ENCODE data around the gene ERGIC1. TPM values are rescaled to one million over a fixed set of nuclear protein-coding genes. Genes with fewer than 3 reads are reported as not detected.

Gene ERGIC1
- total RNA-seq, 1 donor from 2014 or later, result 46.4 TPM

DNA sequence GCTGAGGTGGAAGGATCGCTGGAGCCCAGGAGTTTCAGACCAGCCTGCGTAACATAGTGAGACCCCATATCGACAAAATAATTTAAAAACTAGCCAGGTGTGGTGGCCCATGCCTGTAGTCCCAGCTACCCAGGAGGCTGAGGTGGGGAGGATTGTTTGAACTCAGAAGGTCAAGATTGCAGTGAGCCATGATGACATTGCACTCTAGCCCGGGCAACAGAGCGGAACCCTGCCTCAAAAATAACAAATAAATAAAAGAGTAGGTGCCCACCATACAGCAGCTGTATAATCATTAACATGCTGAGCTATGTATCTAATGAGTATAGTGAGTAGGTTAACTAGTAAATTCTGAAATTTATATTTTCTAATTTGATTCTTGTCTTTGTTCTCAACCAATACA is 138.5 kb downstream of the ERGIC1 start:
- H3K36me3 ChIP-seq (ENCODE audit: control insufficient read depth in 3 of 3, insufficient read depth in 3 of 3, low read length in 3 of 3), result peaks cover 7 to 18% (median 16%) of the 10 kb centered on the region in 3 donors
- no peak overlapping the region for H3K9ac ChIP-seq (ENCODE audit: low read depth in 1 of 3, low read length in 3 of 3)
- no peak overlapping the region for H3K27ac ChIP-seq (ENCODE audit: low read depth, low read length)
- no peaks in the 10 kb centered on the region for H3K9me3 ChIP-seq (ENCODE audit: control insufficient read depth in 3 of 3, low read length in 3 of 3)
- no peaks in the 10 kb centered on the region for H3K27me3 ChIP-seq (ENCODE audit: control insufficient read depth in 3 of 3, insufficient read depth in 3 of 3, low read length in 3 of 3)
- H3K4me3 ChIP-seq (ENCODE audit: low read length in 3 of 3), result no peak overlapping the region
- H3K4me1 ChIP-seq (ENCODE audit: control insufficient read depth in 3 of 3, insufficient read depth in 3 of 3, low read length in 3 of 3), result no peaks in the 10 kb centered on the region

DNA sequence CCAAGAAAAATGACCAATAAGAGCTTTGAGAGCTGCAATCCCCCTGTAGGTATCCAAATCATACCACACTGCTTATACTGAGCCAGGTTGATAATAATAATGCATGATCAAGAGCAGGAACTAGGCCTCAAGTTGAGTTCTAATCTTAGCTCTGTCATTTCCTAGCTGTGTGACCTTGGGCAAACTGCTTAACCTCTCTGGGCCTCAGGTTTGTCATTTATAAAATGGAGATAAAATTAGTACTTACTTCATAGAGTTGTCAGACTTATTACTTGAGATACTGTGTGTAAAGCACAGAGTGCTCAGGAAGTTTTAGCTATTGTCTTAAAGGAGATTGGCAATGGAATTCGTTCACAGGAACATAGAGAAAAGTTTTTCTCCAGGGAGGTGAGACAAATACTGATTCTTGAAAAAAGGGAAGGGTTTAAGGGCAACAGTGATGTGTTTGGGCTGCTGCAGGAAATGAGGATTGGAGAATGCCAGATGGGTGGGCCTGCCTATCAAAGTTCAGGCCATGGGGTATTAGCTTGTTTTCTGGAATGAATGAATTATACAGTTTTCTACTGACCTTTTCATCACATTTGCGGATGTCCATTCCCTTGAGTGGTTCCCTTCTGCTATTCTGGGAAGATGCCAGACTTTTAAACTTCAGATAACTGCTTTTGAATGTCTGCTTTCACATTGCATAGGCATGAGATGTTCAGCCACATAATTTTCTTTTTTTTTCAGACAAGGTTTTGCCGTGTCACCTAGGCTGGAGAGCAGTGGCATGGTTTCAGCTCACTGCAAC is 139.3 kb downstream of the ERGIC1 start:
- H3K4me3 ChIP-seq (ENCODE audit: low read length in 3 of 3), result no peak overlapping the region
- H3K27me3 ChIP-seq (ENCODE audit: control insufficient read depth in 3 of 3, insufficient read depth in 3 of 3, low read length in 3 of 3), result no peaks in the 10 kb centered on the region
- no peaks in the 10 kb centered on the region for H3K4me1 ChIP-seq (ENCODE audit: control insufficient read depth in 3 of 3, insufficient read depth in 3 of 3, low read length in 3 of 3)
- peaks cover 4 to 15% (median 14%) of the 10 kb centered on the region in 3 donors for H3K36me3 ChIP-seq (ENCODE audit: control insufficient read depth in 3 of 3, insufficient read depth in 3 of 3, low read length in 3 of 3)
- no peaks in the 10 kb centered on the region for H3K9me3 ChIP-seq (ENCODE audit: control insufficient read depth in 3 of 3, low read length in 3 of 3)
- H3K9ac ChIP-seq (ENCODE audit: low read depth in 1 of 3, low read length in 3 of 3), result no peak overlapping the region
- H3K27ac ChIP-seq (ENCODE audit: low read depth, low read length), result no peak overlapping the region

DNA sequence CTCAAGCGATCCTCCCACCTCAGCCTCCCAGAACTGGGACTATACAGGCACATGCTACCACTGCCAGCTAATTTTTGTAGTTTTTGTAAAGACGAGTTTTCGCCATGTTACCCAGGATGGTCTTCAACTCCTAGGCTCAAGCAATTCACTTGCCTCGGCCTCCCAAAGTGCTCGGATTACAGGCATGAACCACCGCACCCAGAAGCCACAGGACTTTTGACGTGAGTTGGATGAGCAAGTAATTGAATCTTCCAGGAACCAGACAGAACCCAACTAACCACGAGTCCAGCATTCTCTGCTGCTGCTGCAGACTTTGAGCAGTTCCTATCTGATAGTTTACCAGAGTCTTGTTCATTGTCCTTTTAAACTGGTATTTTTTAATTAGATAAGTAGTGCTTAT is 139.9 kb downstream of the ERGIC1 start:
- no peak overlapping the region for H3K4me3 ChIP-seq (ENCODE audit: low read length in 3 of 3)
- no peak overlapping the region for H3K27ac ChIP-seq (ENCODE audit: low read depth, low read length)
- no peak overlapping the region for H3K9ac ChIP-seq (ENCODE audit: low read depth in 1 of 3, low read length in 3 of 3)
- no peaks in the 10 kb centered on the region for H3K27me3 ChIP-seq (ENCODE audit: control insufficient read depth in 3 of 3, insufficient read depth in 3 of 3, low read length in 3 of 3)
- H3K4me1 ChIP-seq (ENCODE audit: control insufficient read depth in 3 of 3, insufficient read depth in 3 of 3, low read length in 3 of 3), result no peaks in the 10 kb centered on the region
- peaks cover 2 to 10% (median 10%) of the 10 kb centered on the region in 3 donors for H3K36me3 ChIP-seq (ENCODE audit: control insufficient read depth in 3 of 3, insufficient read depth in 3 of 3, low read length in 3 of 3)
- no peaks in the 10 kb centered on the region for H3K9me3 ChIP-seq (ENCODE audit: control insufficient read depth in 3 of 3, low read length in 3 of 3)

DNA sequence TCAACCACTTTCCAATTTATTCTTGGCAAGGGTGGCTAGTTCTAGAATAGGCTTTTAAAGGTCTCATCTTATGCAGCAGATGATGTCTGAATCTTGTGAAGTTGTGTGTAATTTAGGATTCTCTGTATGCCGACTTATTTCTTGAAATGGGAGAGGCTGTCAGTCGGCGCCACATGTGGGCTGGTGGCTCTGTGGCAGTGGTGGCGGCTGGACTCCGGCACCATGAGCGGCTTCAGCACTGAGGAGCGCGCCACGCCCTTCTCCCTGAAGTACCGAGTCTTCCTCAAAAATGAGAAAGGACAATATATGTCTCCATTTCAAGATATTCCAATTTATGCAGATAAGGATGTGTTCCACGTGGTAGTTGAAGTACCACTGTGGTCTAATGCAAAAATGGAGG is 141.2 kb downstream of the ERGIC1 start:
- Histone ChIP-seq H3K4me3 (ENCODE audit: low read length in 3 of 3) (no peak overlapping the region), H3K27me3 (ENCODE audit: control insufficient read depth in 3 of 3, insufficient read depth in 3 of 3, low read length in 3 of 3) (no peaks in the 10 kb centered on the region), H3K27ac (ENCODE audit: low read depth, low read length) (no peak overlapping the region), H3K4me1 (ENCODE audit: control insufficient read depth in 3 of 3, insufficient read depth in 3 of 3, low read length in 3 of 3) (no peaks in the 10 kb centered on the region), H3K9me3 (ENCODE audit: control insufficient read depth in 3 of 3, low read length in 3 of 3) (no peaks in the 10 kb centered on the region), H3K9ac (ENCODE audit: low read depth in 1 of 3, low read length in 3 of 3) (no peak overlapping the region), H3K36me3 (ENCODE audit: control insufficient read depth in 3 of 3, insufficient read depth in 3 of 3, low read length in 3 of 3) (peaks cover 0 to 1% (median under 1%) of the 10 kb centered on the region in 3 donors)

DNA sequence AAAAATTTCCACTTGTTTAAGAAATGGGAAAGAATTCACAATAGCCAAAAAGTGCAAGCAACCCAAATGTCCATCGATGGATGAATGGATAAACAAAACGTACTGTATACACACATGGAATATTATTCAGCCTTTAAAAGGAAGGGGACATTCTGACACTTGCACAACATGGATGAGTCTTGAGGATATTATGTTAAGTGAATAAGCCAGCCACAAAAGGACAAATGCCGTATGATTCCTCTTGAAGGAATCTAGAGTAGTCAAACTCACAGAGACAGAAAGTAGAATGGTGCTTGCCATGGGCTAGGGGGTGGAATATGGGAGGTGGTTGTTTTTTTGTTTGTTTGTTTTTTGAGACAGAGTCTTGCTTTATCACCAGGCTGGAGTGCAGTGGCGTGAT is 145.7 kb downstream of the ERGIC1 start:
- H3K27me3 ChIP-seq (ENCODE audit: control insufficient read depth in 3 of 3, insufficient read depth in 3 of 3, low read length in 3 of 3), result no peaks in the 10 kb centered on the region
- H3K36me3 ChIP-seq (ENCODE audit: control insufficient read depth in 3 of 3, insufficient read depth in 3 of 3, low read length in 3 of 3), result peaks cover 0 to 6% (median 0%) of the 10 kb centered on the region in 3 donors
- H3K4me1 ChIP-seq (ENCODE audit: control insufficient read depth in 3 of 3, insufficient read depth in 3 of 3, low read length in 3 of 3), result peaks cover 2 to 7% (median 2%) of the 10 kb centered on the region in 3 donors
- no peak overlapping the region for H3K27ac ChIP-seq (ENCODE audit: low read depth, low read length)
- no peak overlapping the region for H3K4me3 ChIP-seq (ENCODE audit: low read length in 3 of 3)
- no peak overlapping the region for H3K9ac ChIP-seq (ENCODE audit: low read depth in 1 of 3, low read length in 3 of 3)
- no peaks in the 10 kb centered on the region for H3K9me3 ChIP-seq (ENCODE audit: control insufficient read depth in 3 of 3, low read length in 3 of 3)

DNA sequence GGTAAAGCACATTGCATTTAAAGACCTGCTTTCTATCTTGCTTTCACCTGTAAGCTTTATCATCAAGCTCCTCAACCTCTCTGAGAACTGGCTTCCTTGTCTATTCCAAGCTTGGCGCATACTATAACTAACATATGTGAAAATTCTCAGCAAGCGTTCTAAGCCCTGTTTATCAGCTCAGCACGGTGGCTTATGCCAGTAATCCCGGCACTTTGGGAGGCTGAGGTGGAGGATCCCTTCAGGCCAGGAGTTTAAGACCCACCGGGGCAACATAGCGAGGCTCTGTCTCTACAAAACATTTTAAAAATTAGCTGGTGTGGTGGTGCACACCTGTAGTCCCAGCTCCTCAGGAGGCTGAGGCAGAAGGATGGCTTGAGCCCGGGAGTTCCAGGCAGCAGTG is 147.9 kb downstream of the ERGIC1 start:
- Histone ChIP-seq H3K27me3 (ENCODE audit: control insufficient read depth in 3 of 3, insufficient read depth in 3 of 3, low read length in 3 of 3) (no peaks in the 10 kb centered on the region), H3K27ac (ENCODE audit: low read depth, low read length) (no peak overlapping the region), H3K4me1 (ENCODE audit: control insufficient read depth in 3 of 3, insufficient read depth in 3 of 3, low read length in 3 of 3) (peaks cover 7 to 13% (median 8%) of the 10 kb centered on the region in 3 donors), H3K36me3 (ENCODE audit: control insufficient read depth in 3 of 3, insufficient read depth in 3 of 3, low read length in 3 of 3) (peaks cover 0 to 9% (median 5%) of the 10 kb centered on the region in 3 donors), H3K9me3 (ENCODE audit: control insufficient read depth in 3 of 3, low read length in 3 of 3) (no peaks in the 10 kb centered on the region), H3K4me3 (ENCODE audit: low read length in 3 of 3) (no peak overlapping the region), H3K9ac (ENCODE audit: low read depth in 1 of 3, low read length in 3 of 3) (no peak overlapping the region)

DNA sequence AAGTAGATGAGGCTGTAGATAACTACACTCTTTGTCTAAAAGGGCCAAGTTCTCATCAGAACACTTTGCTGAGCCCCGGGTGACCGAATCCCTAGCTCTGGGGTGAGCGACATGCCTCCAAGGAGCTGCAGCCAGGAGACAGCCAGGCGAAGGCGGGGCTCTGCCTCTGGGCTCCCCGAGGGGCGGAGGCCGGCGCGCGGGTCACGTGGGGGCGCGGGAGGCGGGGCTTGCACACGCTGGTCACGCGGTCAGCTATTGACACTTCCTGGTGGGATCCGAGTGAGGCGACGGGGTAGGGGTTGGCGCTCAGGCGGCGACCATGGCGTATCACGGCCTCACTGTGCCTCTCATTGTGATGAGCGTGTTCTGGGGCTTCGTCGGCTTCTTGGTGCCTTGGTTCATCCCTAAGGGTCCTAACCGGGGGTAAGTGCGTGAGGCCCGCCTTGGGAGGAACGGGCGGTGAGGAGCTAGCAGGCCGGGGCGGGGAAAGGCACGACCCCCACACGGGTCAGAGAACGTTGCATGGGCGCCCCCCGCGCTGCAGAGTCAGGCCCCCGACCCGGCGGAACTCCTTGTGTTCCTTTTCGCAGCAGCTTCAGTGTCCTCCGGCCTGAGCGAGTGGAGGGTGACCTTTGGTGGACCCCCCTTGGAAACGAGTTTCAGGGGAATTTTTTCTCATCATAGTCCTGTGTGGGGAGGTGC is 149.6 kb downstream of the ERGIC1 start, which contains the start of gene ATP6V0E1:
TSS of gene ATP6V0E1 (plus strand) at position 230 of the 702 bp plus-strand sequence. CDS start at position 320, 90 bp downstream.
- Histone ChIP-seq H3K4me1 (ENCODE audit: control insufficient read depth in 3 of 3, insufficient read depth in 3 of 3, low read length in 3 of 3) (peaks cover 8 to 16% (median 9%) of the 10 kb centered on the region in 3 donors), H3K4me3 (ENCODE audit: low read length in 3 of 3) (peak within 1 kb of the TSS; percentile 89 to 99 (median 96)), H3K9ac (ENCODE audit: low read depth in 1 of 3, low read length in 3 of 3) (peak within 1 kb of the TSS; percentile 94 to 99 (median 94)), H3K9me3 (ENCODE audit: control insufficient read depth in 3 of 3, low read length in 3 of 3) (no peaks in the 10 kb centered on the region), H3K36me3 (ENCODE audit: control insufficient read depth in 3 of 3, insufficient read depth in 3 of 3, low read length in 3 of 3) (peaks cover 0 to 9% (median 5%) of the 10 kb centered on the region in 3 donors), H3K27me3 (ENCODE audit: control insufficient read depth in 3 of 3, insufficient read depth in 3 of 3, low read length in 3 of 3) (no peaks in the 10 kb centered on the region), H3K27ac (ENCODE audit: low read depth, low read length) (peak within 1 kb of the TSS; percentile 96)

DNA sequence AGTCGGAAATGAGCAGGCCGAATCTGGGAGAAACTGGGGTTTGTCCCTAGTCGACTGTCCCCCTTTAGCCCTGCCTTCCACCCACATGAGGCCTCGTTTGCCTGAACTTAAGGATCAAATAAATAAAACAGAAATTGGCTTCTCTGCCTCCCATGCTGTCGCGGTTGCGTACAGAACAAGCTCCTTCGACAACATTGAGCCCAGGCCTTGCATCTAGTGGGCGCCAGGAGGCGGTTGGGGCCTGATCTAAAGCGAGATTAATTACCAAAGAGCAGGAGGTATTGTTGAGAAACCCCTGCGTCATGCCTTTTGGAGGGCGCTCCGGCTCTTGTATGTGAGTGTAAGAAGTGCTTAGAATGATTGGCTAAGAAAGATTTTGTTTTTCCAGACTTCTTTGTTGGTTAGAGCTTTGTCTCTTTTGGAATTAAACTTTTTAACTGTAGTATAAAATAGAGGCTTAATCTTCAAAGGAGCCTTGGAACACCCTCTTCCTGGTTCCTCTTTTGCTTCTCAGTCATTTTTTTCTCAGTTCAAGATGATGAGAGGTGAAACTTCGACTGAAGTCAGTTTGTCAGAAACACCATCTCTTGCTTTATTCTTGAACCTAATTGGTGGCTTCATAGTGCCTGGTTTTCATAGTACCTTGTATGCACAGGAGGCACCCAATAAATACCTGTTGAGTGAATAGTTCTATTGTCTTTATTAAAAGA is 150.3 kb downstream of the ERGIC1 start:
- Histone ChIP-seq H3K36me3 (ENCODE audit: control insufficient read depth in 3 of 3, insufficient read depth in 3 of 3, low read length in 3 of 3) (peaks cover 0 to 9% (median 5%) of the 10 kb centered on the region in 3 donors), H3K27me3 (ENCODE audit: control insufficient read depth in 3 of 3, insufficient read depth in 3 of 3, low read length in 3 of 3) (no peaks in the 10 kb centered on the region), H3K4me3 (ENCODE audit: low read length in 3 of 3) (peak overlapping the region; percentile 89 to 99 (median 96)), H3K4me1 (ENCODE audit: control insufficient read depth in 3 of 3, insufficient read depth in 3 of 3, low read length in 3 of 3) (peaks cover 8 to 16% (median 9%) of the 10 kb centered on the region in 3 donors), H3K27ac (ENCODE audit: low read depth, low read length) (peak overlapping the region; percentile 96), H3K9ac (ENCODE audit: low read depth in 1 of 3, low read length in 3 of 3) (peak overlapping the region; percentile 94 to 99 (median 94)), H3K9me3 (ENCODE audit: control insufficient read depth in 3 of 3, low read length in 3 of 3) (no peaks in the 10 kb centered on the region)

DNA sequence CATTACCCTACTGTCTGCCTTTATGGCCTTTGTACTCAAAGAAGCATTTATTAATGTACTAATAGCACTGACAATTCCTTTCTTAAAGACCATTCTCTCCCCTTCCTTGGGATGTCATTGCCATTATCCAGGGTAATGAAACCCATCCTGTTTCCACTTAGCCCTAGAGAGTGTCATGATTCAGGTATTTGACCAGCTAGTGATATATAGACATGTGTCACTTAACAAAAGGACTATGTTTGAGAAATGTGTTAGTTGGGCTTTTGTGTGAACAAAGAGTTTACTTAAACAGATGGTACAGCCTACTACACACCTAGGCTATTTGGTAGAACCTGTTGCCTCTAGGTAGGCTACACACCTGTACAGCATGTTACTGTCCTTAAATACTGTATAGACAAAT is 151.5 kb downstream of the ERGIC1 start:
- Histone ChIP-seq H3K4me1 (ENCODE audit: control insufficient read depth in 3 of 3, insufficient read depth in 3 of 3, low read length in 3 of 3) (peaks cover 8 to 16% (median 9%) of the 10 kb centered on the region in 3 donors), H3K4me3 (ENCODE audit: low read length in 3 of 3) (peak overlapping the region in 1 of 3 donors; percentile 0), H3K27ac (ENCODE audit: low read depth, low read length) (no peak overlapping the region), H3K9me3 (ENCODE audit: control insufficient read depth in 3 of 3, low read length in 3 of 3) (no peaks in the 10 kb centered on the region), H3K27me3 (ENCODE audit: control insufficient read depth in 3 of 3, insufficient read depth in 3 of 3, low read length in 3 of 3) (no peaks in the 10 kb centered on the region), H3K36me3 (ENCODE audit: control insufficient read depth in 3 of 3, insufficient read depth in 3 of 3, low read length in 3 of 3) (peaks cover 0 to 9% (median 5%) of the 10 kb centered on the region in 3 donors), H3K9ac (ENCODE audit: low read depth in 1 of 3, low read length in 3 of 3) (no peak overlapping the region)

Data from skeletal muscle tissue (tissue), 4 donors.